ENCODE results near the gene PCNX1. TPM values are rescaled to one million over a fixed set of nuclear protein-coding genes. Genes with fewer than 3 reads are reported as not detected.

Gene PCNX1
- total RNA-seq, 2 experiments from 2014 or later, result 32.7 to 42.6 TPM

GRCh38 chr14:70909733-70910614, 2.7 kb downstream of the PCNX1 start:
- peak; percentile 30 for DNase-seq

GRCh38 chr14:70915415-70915814, 8.2 kb downstream of the PCNX1 start:
- ChIA-PET POLR2A (interaction anchor here (0.6 to 0.8 kb wide), 2 partner anchors 43 to 67 kb away, joined by 3 read pairs; no protein-coding TSS in a partner anchor), CTCF (interaction anchor here (0.8 to 2.0 kb wide), 6 partner anchors 8 to 98 kb away, joined by 3 to 6 read pairs (median 4); partner anchors contain the start of gene PCNX1)
- no peaks in the 10 kb centered on the region for H3K27me3 Mint-ChIP-seq
- no peak for ATAC-seq
- H3K9me3 Mint-ChIP-seq, result peaks cover 3% of the 10 kb centered on the region
- peak overlapping the region; percentile 71 for H3K27ac Mint-ChIP-seq
- no peak overlapping the region for H3K4me3 Mint-ChIP-seq
- TF ChIP-seq, protein P1, sequence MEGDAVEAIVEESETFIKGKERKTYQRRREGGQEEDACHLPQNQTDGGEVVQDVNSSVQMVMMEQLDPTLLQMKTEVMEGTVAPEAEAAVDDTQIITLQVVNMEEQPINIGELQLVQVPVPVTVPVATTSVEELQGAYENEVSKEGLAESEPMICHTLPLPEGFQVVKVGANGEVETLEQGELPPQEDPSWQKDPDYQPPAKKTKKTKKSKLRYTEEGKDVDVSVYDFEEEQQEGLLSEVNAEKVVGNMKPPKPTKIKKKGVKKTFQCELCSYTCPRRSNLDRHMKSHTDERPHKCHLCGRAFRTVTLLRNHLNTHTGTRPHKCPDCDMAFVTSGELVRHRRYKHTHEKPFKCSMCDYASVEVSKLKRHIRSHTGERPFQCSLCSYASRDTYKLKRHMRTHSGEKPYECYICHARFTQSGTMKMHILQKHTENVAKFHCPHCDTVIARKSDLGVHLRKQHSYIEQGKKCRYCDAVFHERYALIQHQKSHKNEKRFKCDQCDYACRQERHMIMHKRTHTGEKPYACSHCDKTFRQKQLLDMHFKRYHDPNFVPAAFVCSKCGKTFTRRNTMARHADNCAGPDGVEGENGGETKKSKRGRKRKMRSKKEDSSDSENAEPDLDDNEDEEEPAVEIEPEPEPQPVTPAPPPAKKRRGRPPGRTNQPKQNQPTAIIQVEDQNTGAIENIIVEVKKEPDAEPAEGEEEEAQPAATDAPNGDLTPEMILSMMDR (IDR thresholded peaks at IDR 0.05), result no peak
- intact Hi-C loops (cut with micrococcal nuclease), result no loop called here
- DNase-seq, result no peak
- H3K36me3 Mint-ChIP-seq (ENCODE audit: low read depth), result peaks cover 24% of the 10 kb centered on the region
- H3K4me1 Mint-ChIP-seq (ENCODE audit: low read depth), result peaks cover 78% of the 10 kb centered on the region

More at GRCh38 chr14:70909733-70910614, 2.7 kb downstream of the PCNX1 start:
- Mint-ChIP-seq H3K4me1 (ENCODE audit: low read depth) (peaks cover 61% of the 10 kb centered on the region), H3K4me3 (peak overlapping the region; percentile 97), H3K27ac (peak overlapping the region; percentile 95), H3K9me3 (no peaks in the 10 kb centered on the region), H3K27me3 (no peaks in the 10 kb centered on the region), H3K36me3 (ENCODE audit: low read depth) (peaks cover 17% of the 10 kb centered on the region)
- intact Hi-C loops (cut with micrococcal nuclease), result loop anchor here (5.0 kb wide), 2 partner anchors 47 to 62 kb away; no protein-coding TSS in a partner anchor
- ATAC-seq, result no peak
- ChIA-PET CTCF (interaction anchor here (0.8 to 1.8 kb wide), 5 partner anchors 10 to 107 kb away, joined by 3 to 9 read pairs (median 3); no protein-coding TSS in a partner anchor), POLR2A (interaction anchor here (1.0 to 12.3 kb wide), 3 partner anchors 10 to 31 kb away, joined by 3 to 163 read pairs (median 4); no protein-coding TSS in a partner anchor)
- TF ChIP-seq, protein P1 (IDR thresholded peaks at IDR 0.05), result no peak

DNA sequence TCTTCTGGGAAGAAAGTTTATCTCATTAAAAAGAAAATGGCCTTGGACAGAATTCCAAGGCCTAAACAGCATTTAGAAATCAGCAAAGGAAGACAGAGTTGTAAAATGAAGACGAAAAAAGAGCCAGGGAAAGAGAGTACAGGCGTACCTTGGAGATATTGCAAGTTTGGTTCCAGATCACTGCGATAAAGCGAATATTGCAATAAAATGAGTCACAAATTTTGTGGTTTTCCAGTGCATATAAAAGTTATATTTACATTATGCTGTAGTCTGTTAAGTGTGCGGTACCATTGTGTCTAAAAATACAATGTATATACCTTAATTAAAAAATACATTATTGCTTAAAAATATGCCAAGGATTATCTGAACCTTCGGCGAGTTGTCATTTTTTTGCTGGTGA, 9.0 kb downstream of the PCNX1 start:
- peaks cover 78% of the 10 kb centered on the region for H3K4me1 Mint-ChIP-seq (ENCODE audit: low read depth)
- peak overlapping the region; percentile 71 for H3K27ac Mint-ChIP-seq
- TF ChIP-seq, protein P1 (IDR thresholded peaks at IDR 0.05), result no peak
- no peak for ATAC-seq
- H3K4me3 Mint-ChIP-seq, result no peak overlapping the region
- H3K9me3 Mint-ChIP-seq, result peaks cover 3% of the 10 kb centered on the region
- ChIA-PET CTCF (interaction anchor here (5.4 kb wide), 1 partner anchor 38 kb away, joined by 30 read pairs; no protein-coding TSS in a partner anchor), POLR2A (no interaction called here)
- intact Hi-C loops (cut with micrococcal nuclease), result no loop called here
- H3K27me3 Mint-ChIP-seq, result no peaks in the 10 kb centered on the region
- DNase-seq, result no peak
- peaks cover 24% of the 10 kb centered on the region for H3K36me3 Mint-ChIP-seq (ENCODE audit: low read depth)

DNA sequence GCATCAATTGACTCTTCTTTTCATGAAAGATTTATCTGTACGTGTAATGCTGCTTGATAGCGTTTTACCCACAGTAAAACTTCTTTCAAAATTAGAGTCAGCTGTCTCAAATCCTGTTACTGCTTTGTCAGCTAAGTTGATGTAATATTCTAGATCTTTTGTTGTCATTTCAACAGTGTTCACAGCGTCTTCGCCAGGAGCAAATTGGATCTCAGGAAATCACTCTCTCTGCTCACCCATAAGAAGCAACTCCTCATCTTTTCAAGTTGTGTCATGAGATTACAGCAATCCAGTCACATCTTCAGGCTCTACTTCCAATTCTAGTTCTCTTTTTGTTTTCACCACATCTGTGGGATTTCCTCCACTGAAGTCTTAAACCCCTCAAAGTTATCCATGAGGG, 9.5 kb downstream of the PCNX1 start:
- CTCF ChIA-PET, result interaction anchor here (2.5 to 5.4 kb wide), 2 partner anchors 14 to 38 kb away, joined by 12 to 30 read pairs; no protein-coding TSS in a partner anchor
- TF ChIP-seq, protein P1 (IDR thresholded peaks at IDR 0.05), result no peak
- peak overlapping the region; percentile 21 for H3K27ac Mint-ChIP-seq
- intact Hi-C loops (cut with micrococcal nuclease), result no loop called here
- no peak for DNase-seq
- POLR2A ChIA-PET, result interaction anchor here (0.8 to 1.1 kb wide), 3 partner anchors 8 to 43 kb away, joined by 3 to 4 read pairs (median 3); no protein-coding TSS in a partner anchor
- H3K4me3 Mint-ChIP-seq, result no peak overlapping the region
- H3K36me3 Mint-ChIP-seq (ENCODE audit: low read depth), result peaks cover 24% of the 10 kb centered on the region
- ATAC-seq, result no peak
- no peaks in the 10 kb centered on the region for H3K27me3 Mint-ChIP-seq
- peaks cover 3% of the 10 kb centered on the region for H3K9me3 Mint-ChIP-seq
- H3K4me1 Mint-ChIP-seq (ENCODE audit: low read depth), result peaks cover 77% of the 10 kb centered on the region

Data from activated CD8-positive, alpha-beta T cell treated with anti-CD3 and anti-CD28 coated beads for 36 hours (primary cell).